IPS-15b (cell line): Measurements from ENCODE around the gene CYP11A1.

Experiments used
- H3K27me3 ChIP-seq: one replicate; pipeline ENCODE4 v1.6.1; 2013; ENCODE audit warnings: low read length; ENCODE audit not compliant: control insufficient read depth, insufficient read depth
- H3K36me3 ChIP-seq: one replicate; pipeline ENCODE4 v1.6.1; 2013; ENCODE audit warnings: low read length; ENCODE audit not compliant: control insufficient read depth, insufficient read depth
- H3K4me1 ChIP-seq: one replicate; pipeline ENCODE4 v1.6.1; 2013; ENCODE audit warnings: mild to moderate bottlenecking, low read length; ENCODE audit not compliant: control insufficient read depth, insufficient read depth
- H3K4me3 ChIP-seq: one replicate; pipeline ENCODE4 v1.5.1; 2013; ENCODE audit warnings: low read depth, low read length
- H3K9ac ChIP-seq: one replicate; pipeline ENCODE4 v1.6.1; 2013; ENCODE audit warnings: low read depth, mild to moderate bottlenecking, low read length
- H3K9me3 ChIP-seq: one replicate; pipeline ENCODE4 v1.6.1; 2013; ENCODE audit warnings: mild to moderate bottlenecking, low read length; ENCODE audit not compliant: control insufficient read depth, insufficient read depth

The CYP11A1 gene

GRCh38 chr15:74399511-74400312 lies 32.3 kb upstream of the CYP11A1 start:
- Histone ChIP-seq H3K27me3 (no peaks in the 10 kb centered on the region), H3K9me3 (no peaks in the 10 kb centered on the region), H3K9ac (no peak overlapping the region), H3K36me3 (no peaks in the 10 kb centered on the region), H3K4me1 (peaks cover 5% of the 10 kb centered on the region), H3K4me3 (no peak overlapping the region)

GRCh38 chr15:74399100-74399499 lies 31.7 kb upstream of the CYP11A1 start:
- H3K4me1 ChIP-seq: peaks cover 5% of the 10 kb centered on the region
- H3K36me3 ChIP-seq: no peaks in the 10 kb centered on the region
- no peaks in the 10 kb centered on the region for H3K27me3 ChIP-seq
- H3K9me3 ChIP-seq: no peaks in the 10 kb centered on the region
- H3K4me3 ChIP-seq: no peak overlapping the region
- no peak overlapping the region for H3K9ac ChIP-seq

- no peak overlapping the region for H3K4me3 ChIP-seq
- no peaks in the 10 kb centered on the region for H3K36me3 ChIP-seq
- H3K4me1 ChIP-seq: peaks cover 5% of the 10 kb centered on the region
- no peaks in the 10 kb centered on the region for H3K9me3 ChIP-seq
- peaks cover 2% of the 10 kb centered on the region for H3K27me3 ChIP-seq
- no peak overlapping the region for H3K9ac ChIP-seq
Observed at GRCh38 chr15:74398183-74398582, 30.7 kb upstream of the CYP11A1 start.

- H3K4me3 ChIP-seq: no peak overlapping the region
- H3K36me3 ChIP-seq: no peaks in the 10 kb centered on the region
- H3K27me3 ChIP-seq: peaks cover 3% of the 10 kb centered on the region
- H3K4me1 ChIP-seq: peaks cover 5% of the 10 kb centered on the region
- no peaks in the 10 kb centered on the region for H3K9me3 ChIP-seq
- no peak overlapping the region for H3K9ac ChIP-seq
Observed at GRCh38 chr15:74397239-74398068, 30.0 kb upstream of the CYP11A1 start.

GRCh38 chr15:74396445-74397238 lies 29.2 kb upstream of the CYP11A1 start:
- no peaks in the 10 kb centered on the region for H3K36me3 ChIP-seq
- no peaks in the 10 kb centered on the region for H3K9me3 ChIP-seq
- peaks cover 5% of the 10 kb centered on the region for H3K4me1 ChIP-seq
- peaks cover 3% of the 10 kb centered on the region for H3K27me3 ChIP-seq
- H3K9ac ChIP-seq: no peak overlapping the region
- no peak overlapping the region for H3K4me3 ChIP-seq

GRCh38 chr15:74396146-74396438 lies 28.6 kb upstream of the CYP11A1 start:
- H3K36me3 ChIP-seq: no peaks in the 10 kb centered on the region
- H3K9ac ChIP-seq: no peak overlapping the region
- H3K9me3 ChIP-seq: no peaks in the 10 kb centered on the region
- H3K4me1 ChIP-seq: peaks cover 4% of the 10 kb centered on the region
- H3K4me3 ChIP-seq: no peak overlapping the region
- H3K27me3 ChIP-seq: peaks cover 3% of the 10 kb centered on the region

GRCh38 chr15:74395319-74396145 lies 28.1 kb upstream of the CYP11A1 start:
- H3K9me3 ChIP-seq: no peaks in the 10 kb centered on the region
- no peak overlapping the region for H3K4me3 ChIP-seq
- H3K36me3 ChIP-seq: no peaks in the 10 kb centered on the region
- H3K27me3 ChIP-seq: peaks cover 3% of the 10 kb centered on the region
- peaks cover 3% of the 10 kb centered on the region for H3K4me1 ChIP-seq
- H3K9ac ChIP-seq: no peak overlapping the region

GRCh38 chr15:74394090-74394846 lies 26.8 kb upstream of the CYP11A1 start:
- Histone ChIP-seq H3K36me3 (no peaks in the 10 kb centered on the region), H3K4me3 (no peak overlapping the region), H3K27me3 (peaks cover 3% of the 10 kb centered on the region), H3K9ac (no peak overlapping the region), H3K4me1 (peaks cover 3% of the 10 kb centered on the region), H3K9me3 (no peaks in the 10 kb centered on the region)

GRCh38 chr15:74393423-74393822 lies 26.0 kb upstream of the CYP11A1 start:
- Histone ChIP-seq H3K36me3 (no peaks in the 10 kb centered on the region), H3K27me3 (peaks cover 3% of the 10 kb centered on the region), H3K4me3 (no peak overlapping the region), H3K9ac (no peak overlapping the region), H3K9me3 (no peaks in the 10 kb centered on the region), H3K4me1 (peaks cover 3% of the 10 kb centered on the region)

- Histone ChIP-seq H3K36me3 (no peaks in the 10 kb centered on the region), H3K9ac (no peak overlapping the region), H3K4me3 (no peak overlapping the region), H3K9me3 (no peaks in the 10 kb centered on the region), H3K27me3 (peaks cover 3% of the 10 kb centered on the region), H3K4me1 (peaks cover 3% of the 10 kb centered on the region)
Observed at GRCh38 chr15:74392902-74393301, 25.5 kb upstream of the CYP11A1 start.
